Activated T-cell treated with anti-CD3 and anti-CD28 coated beads for 48 hours (primary cell): ENCODE results near the gene DNAI4.
"Not testable (repeated sequence)": the region's sequence is repeated elsewhere in the genome, so short reads cannot be mapped to it uniquely, and the experiment has no call there.

Experiments
- DNase-seq: peaks from one replicate; pipeline ENCODE4 v3.0.0-alpha.2; 2020; ENCODE audit warnings: low read depth

Gene DNAI4

DNA sequence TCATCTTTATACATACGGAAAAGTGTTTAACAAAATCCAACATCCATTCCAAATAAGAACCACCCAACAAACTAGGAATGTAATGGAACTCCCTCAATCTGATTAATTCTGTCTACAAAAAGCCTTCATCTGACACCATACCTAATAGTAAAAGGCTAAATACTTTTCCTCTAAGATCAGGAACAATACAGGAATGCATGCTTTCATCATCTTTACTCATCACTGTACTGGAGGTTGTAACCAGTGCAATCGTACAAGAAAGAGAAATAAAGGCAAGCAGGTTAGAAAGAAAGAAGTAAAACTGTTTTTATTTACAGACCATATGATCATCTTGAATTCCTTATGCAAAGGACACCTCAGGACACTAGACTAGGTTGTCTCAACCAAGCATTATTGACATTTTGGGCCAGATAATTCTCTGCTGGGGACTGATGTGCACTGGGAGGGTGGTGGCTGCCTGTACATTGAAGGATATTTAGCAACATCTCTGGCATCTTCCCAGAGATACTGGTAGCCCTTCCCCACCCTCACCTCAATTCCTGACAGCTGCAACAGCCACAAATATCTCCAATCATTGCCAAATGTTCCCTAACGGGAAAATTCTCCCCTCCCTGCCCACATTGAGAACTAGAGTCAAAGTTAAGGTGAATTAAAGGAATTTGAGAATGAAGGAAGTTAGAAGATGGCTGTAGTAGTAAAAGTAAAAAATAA lies 93.0 kb downstream of the DNAI4 start:
- DNase-seq = no peak

DNA sequence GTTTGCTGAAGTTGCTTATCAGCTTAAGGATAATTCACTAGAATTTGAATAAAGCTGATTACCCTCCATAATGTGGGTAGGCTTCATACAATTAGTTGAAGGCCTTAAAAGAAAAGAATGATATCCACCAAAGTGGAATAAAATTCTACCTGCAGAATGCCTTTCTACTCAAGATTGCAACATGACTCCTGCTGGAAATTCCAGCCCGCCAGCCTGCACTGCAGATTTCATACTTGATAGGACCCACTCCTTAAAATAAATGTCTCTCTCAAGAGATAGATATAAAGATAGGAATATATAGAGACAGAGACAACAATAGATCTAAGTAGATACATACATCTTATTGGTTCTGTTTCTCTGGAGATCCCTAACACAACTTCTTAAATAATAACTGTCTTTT lies 99.9 kb downstream of the DNAI4 start:
- DNase-seq = no peak

DNA sequence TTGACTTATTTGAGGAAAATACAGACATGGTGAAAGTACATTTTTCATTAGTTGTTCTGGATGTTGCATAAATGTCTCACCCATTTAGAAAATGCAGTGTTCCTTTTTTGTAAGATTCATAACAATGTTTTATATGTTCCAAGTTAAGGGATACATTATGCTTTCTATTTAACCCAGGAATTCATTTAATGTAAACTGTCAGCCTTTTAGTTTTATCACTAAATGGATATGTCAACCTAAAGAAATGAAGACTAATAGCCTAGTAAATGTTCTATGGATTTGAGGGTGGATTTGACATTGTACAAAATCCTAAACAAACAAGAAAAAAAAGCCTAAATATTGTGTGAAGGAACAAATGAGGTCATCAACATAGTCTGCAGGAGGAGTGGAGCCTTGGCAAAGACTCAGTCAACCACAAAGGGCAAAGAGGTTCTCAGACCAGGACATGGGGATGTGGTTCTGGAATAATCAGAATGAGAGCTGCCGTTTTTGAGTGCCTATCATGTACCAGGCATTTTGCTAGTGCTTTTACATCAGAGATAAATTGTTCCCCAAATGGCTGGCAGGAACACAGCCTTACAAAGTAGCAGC lies 114.8 kb downstream of the DNAI4 start:
- DNase-seq = no peak

DNA sequence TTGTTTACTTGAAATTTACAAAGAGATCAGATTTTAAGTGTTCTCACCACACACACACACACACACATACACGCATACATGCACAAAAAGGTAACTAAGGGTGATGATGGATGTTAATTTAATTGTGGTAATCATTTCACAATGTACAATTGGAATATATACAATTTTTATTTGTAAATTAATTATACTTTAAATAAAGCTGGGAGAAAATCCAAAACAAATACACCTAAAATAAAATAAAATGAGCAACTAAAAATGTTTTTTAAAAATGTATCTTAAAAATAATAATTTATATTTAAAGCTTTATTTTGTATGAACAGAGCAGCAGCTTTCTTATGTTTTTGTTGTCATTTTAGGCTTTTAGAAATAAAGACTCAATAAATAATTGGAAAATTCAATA lies 115.4 kb downstream of the DNAI4 start:
- DNase-seq = no peak

DNA sequence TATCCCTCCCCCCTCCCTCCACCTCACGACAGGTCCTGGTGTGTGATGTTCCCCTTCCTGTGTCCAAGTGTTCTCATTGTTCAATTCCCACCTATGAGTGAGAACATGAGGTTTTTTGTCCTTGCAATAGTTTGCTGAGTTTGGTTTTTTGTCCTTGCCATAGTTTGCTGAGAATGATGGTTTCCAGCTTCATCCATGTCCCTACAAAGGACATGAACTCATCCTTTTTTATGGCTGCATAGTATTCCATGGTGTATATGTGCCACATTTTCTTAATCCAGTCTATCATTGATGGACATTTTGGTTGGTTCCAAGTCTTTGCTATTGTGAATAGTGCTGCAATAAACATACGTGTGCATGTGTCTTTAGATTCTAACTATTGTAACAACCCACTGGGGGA lies 128.8 kb downstream of the DNAI4 start:
- DNase-seq = not testable (repeated sequence)

DNA sequence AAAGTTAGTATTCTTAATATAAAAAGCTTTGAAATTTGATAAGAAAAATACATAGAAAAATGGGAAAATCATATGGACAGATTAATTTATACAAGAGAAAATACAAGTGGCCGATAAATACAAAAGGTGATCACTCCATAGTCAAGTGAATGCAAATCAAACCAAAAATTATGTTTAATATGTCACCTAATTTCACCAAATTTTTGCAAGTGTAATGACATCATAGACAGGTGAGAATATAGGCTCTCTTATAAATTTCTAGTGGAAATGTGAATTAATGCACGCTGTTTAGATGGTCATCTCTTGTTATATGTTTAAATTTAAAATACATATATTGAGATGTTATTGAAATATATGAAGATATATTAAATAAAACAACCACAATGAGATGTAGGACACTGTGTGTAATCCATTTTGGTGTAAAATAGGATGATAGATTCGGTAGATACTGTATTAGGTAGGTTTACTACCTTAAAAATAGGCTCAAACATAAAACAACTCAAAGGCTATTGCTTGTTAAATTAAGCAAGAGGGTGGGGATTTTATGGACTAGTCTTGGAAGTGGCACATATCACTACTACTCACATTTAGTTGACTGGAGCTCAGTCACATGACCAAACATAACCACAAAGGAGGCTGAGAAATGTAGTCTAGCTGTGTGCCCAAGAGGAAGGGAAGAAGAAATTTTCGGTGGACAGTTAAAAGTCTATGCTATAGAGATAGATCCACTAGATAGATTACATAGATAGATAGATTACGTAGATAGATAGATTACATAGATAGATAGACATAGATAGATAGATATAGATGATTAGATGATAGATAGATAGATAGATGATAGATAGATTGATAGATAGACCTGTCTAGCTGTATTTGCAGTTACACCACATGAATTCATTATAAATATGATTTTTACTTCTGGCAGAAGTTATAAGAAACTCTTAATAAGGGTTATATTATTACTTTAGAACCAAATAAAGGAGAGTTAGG lies 132.7 kb downstream of the DNAI4 start:
- DNase-seq = no peak

DNA sequence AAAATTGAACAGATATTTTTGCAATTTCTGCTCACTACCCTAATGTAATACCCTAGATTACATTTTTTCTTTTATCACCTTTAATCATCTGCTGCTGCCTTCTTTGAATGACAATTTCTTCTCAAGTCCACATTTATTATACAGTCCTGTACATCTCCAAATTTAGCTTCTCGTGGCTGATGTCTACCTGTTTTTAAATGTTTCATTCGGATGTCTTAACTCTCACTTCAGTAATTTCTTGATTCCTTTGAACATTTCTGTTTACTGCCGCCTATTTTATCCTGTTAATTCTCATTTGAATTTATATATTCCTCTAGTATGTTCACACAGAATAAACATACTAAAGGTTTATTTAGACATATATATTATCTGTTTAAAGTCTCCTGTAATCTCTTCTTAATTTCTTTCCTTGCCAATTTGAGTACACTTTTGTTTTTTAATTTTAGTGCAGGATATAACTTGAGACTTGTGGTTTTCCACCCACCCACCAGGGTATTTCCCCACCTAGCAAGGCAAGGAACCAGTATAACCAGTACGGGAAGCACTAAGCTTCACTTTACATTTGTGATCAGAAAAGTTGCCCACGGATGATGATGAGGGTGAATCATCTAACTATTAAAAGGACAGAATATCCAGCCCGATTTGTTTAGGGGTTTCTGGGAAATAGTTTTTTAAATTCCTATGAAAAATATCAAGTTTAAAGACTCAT lies 136.3 kb downstream of the DNAI4 start:
- peak; percentile 28 for DNase-seq

DNA sequence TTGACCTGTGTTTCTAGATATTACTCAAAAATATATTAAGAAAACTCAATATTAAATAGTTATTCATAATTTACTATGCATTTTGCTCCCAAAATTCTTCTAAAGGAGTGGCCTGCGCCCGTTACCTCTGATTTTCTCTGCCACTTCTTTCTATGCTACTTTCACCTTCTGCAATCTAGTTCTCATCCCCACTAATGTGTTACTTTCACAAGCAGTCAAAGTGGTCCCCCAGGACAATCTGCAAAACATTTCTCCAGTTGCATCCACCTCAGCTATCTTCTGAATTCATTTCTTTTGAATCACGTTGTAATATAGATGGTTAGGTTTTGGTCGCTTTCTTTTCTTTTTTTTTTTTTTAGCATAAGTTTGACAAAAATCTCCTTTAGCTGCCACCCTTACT lies 137.0 kb downstream of the DNAI4 start:
- DNase-seq = no peak

DNA sequence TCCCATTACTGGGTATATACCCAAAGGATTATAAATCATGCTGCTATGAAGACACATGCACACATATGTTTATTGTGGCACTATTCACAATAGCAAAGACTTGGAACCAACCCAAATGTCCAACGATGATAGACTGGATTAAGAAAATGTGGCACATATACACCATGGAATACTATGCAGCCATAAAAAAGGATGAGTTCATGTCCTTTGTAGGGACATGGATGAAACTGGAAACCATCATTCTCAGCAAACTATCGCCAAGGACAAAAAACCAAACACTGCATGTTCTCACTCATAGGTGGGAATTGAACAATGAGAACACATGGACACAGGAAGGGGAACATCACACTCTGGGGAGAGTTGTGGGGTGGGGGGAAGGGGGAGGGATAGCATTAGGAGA lies 138.9 kb downstream of the DNAI4 start:
- not testable (repeated sequence) for DNase-seq

DNA sequence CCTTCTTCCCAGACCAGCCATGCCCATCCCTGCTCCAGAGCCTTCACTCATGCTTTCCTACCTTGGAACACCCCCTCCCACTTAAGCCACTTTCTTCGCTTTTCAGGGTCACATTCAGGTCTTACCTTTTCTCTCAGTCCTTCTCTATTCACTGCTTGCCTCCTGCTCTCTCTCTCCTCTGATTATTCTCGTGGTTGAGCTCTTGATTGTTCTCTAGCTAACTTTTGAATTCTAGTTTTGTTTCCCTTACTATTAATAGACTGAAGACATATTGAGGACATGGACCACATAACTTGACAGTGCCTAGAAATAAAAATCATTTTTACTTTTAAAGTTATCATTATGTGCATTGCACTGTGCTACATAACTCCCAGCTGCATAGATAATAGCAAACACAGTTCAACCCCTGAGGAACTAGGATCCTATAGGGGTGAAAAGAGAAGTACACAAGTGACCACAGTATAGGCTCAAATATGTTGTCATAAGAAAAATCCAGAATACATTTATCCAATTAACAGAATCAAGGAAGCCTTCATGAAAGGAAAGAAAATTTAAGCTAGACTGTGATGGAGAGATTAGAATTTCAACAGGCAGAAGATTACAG lies 145.1 kb downstream of the DNAI4 start:
- DNase-seq = no peak

DNA sequence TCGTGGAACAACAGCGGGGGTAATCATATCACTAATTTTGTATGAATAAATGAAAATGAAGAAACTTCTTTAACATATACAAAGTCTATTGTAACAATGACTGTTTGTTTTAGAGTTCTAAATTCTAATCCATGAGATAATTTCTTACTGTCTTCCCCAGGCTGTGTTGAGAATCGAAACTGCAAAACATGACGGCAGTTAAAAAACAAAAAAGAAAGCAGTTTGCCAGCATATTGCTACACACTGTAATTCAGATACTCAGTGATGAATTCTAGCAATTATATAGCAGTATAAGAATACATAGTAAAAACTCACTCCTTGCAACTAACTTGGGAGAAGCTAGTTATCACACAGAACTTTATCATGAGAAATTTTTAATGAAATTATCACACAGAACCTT lies 145.7 kb downstream of the DNAI4 start:
- DNase-seq = no peak

DNA sequence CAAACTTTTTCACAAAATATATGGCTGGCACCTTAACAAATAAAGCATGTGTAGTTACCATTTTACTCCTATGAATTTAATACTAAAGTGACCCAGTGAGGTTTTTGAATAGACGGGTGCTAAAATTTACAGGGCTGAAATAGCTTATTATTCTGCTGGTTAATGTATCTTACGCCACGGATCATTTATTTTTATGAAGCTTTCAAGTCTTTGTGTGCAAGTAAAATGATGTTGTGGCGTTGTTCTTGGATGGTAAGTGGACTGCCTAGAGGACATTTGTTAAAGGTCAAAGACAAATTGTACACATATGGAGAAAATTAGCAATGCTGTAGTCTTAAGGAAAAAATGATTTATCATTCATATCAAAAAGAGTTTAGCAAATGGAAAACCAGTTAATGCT lies 146.4 kb downstream of the DNAI4 start:
- DNase-seq = no peak

DNA sequence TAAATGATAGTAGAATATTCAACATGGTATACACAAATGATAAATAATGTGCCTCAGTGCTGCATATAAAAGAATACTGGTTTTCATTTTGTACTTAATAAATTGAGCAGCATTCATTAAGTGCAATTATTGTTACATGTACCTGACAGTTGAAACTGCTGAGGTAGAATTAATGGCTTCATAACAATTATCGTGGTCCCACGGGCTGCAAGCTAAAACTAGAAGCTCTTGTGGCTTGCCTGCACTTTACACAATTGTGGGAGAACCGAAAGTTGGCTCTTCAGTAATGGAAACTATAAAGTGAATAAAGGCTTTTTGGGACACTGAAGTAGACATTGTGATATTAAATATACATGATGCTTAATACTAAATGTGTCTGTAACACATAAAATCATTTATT lies 146.8 kb downstream of the DNAI4 start:
- DNase-seq = no peak

DNA sequence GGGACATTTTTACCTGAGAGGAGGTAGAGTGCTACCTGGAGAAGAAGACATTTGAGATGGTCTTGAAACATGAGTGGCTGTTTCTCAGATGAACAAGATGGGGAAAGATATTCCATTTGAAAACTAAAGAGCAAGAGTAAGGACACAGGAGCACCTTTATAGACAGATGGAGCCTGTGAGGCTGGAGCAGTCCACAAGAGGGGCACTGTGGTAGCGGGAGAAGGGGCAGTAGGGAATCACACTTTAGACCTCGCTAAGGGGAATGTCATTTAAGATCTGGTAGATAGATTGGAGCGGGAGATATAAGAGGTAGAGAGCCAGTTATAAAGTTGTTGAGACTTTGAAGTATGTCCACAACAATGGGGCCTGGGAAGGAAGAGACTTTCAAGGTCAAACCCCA lies 149.0 kb downstream of the DNAI4 start:
- DNase-seq = no peak

DNA sequence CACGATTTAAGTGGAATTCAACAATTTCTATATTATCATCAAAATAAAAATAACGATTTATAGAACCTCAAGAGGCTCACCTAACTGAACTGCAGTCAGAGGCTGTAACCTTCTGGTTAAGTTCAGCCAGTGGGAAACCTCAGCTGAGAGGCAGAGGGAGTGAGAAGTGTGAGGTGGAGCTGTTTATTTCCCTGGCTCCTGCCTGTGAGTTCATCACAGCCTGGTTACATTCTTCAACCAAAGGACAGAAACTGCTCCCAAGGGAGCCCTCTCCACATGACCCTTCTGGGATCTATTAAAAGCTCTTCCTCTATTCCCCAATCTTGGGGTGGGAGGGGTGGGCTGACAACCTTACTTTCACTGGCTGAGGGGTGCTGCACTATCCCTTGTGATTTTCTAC lies 150.2 kb downstream of the DNAI4 start:
- no peak for DNase-seq

DNA sequence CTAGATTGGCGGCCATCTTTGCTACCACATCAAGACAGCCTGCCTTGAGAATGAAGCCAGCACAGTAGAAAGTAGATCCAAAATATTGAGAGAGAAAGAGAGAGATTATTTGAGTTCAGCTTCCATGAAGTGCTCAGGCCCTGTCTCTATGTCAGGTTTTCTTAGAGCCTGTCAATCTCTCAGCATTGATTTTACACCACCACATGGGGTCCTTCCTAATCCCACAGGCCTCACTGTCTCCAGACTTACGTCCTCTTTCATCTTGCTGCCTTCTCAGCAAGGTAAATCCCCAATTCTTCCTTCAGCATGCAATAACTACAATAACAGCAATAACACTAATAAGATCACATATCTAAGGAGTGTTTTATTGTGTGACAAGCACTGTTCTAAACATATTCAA lies 151.4 kb downstream of the DNAI4 start:
- DNase-seq = no peak

DNA sequence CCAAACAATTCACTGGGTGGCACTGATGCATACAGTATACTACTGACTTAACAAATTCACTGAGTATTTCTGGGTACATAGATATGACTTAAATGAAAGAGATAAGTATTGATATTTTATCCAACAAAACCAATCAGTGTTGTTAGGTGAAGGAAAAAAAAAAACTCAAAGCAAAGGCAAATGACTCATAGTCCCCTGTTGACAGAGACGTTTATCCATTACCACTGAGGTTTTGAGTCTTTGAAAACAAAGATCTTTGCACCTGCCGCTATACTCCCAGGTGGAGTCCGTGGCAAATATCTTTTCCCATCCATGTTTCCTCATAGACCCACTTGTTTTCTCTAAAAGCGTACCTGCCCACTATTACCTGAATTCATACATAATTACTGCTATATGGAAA lies 154.0 kb downstream of the DNAI4 start:
- no peak for DNase-seq

DNA sequence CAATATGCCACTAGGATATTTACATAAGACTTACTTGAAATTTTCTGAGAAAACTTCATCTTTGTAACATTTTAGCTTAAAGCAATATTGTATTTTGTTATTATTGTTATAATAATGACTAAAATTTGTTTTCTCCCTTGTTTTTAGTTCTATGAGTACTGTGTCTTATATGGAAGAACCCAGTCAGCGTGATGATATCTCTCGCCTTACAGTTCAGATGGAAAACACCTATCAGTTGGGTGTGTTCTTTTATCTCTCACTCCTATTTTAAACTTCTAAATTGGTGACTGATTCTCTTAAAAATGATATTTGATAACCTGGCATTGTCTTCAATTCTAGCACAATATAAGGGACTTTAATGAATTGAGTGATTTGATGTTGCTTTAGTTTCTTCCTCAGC lies 154.4 kb downstream of the DNAI4 start:
- DNase-seq = no peak

DNA sequence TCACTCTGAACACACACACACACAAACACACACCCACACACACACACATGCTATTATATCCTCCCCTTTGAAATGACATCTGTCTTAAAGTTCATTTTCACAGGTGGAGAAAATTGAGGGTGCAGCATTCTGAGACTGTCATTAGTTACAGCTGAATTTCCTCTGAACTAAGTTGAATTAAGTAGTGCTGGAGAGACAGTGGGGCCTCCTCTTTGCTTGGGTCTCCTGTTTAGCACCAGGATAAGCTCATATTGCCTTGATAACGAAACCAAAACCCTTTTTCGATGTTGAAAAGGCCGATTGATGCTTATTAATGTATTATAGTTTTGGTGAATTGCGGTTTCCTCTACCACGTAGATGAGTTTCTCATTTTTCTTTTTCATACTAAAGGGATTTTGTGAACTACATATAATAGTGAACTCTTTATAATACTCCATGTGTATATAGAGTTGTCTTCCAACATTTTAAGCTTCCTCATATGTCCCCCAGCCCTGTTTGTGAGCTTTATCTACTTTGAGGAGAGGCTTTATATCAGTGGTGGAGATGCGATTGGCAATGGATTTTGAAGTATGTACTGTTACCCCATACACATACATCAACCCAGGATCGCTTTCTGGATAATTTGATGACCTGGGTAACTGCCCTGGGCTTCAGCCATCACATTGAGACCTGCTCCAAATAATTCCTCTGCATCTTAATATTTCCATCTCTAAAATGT lies 155.0 kb downstream of the DNAI4 start:
- no peak for DNase-seq

DNA sequence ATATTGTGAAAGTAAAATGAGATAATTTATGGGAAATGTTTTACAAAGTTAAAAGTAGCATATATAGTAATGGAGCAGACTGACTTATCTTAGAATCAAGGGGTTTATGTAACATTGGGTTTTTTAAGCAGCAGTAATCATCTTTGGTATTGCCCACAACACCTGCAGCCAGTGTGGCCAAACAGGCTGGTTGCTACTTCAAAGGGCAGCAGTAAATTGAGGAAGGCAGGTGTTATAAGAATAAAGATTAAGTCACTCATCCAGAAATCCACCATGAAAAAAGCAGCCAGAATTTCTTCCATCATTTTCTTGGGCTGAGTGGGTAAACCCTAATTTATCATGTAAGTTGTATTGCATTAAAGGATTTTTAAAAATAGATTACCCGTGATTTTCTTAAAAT lies 155.7 kb downstream of the DNAI4 start:
- no peak for DNase-seq

DNA sequence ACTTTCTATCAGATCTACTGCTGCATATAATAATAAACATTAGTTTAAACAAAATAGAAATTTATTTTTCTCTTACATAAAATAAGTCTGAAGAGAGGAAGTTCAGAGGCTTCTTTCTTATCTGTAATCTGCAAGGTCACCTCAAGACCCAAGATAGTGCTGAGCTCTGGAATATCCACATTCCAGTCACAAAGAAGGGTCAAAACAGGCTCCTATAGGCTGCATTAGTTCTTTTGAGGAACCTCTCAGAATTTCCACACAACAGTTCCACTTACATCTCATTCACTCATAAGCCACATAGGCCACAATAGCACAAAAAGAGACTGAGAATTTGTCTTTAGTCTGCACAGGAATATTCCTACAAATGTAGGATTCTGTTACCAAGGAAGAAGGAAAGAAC lies 157.0 kb downstream of the DNAI4 start:
- DNase-seq = no peak
